Colon (tissue), 2 donors: Measurements from ENCODE around the gene ACOXL.
"Not testable (repeated sequence)": the region's sequence is repeated elsewhere in the genome, so short reads cannot be mapped to it uniquely, and the experiment has no call there.

Experiments
- FAIRE-seq: peaks from 2 replicates; lab custom pipeline; 2012; peaks lifted over from hg19 to GRCh38; lab: Jason Lieb, UNC
- donor health status: control.
- donor health status: control.

The ACOXL gene

DNA sequence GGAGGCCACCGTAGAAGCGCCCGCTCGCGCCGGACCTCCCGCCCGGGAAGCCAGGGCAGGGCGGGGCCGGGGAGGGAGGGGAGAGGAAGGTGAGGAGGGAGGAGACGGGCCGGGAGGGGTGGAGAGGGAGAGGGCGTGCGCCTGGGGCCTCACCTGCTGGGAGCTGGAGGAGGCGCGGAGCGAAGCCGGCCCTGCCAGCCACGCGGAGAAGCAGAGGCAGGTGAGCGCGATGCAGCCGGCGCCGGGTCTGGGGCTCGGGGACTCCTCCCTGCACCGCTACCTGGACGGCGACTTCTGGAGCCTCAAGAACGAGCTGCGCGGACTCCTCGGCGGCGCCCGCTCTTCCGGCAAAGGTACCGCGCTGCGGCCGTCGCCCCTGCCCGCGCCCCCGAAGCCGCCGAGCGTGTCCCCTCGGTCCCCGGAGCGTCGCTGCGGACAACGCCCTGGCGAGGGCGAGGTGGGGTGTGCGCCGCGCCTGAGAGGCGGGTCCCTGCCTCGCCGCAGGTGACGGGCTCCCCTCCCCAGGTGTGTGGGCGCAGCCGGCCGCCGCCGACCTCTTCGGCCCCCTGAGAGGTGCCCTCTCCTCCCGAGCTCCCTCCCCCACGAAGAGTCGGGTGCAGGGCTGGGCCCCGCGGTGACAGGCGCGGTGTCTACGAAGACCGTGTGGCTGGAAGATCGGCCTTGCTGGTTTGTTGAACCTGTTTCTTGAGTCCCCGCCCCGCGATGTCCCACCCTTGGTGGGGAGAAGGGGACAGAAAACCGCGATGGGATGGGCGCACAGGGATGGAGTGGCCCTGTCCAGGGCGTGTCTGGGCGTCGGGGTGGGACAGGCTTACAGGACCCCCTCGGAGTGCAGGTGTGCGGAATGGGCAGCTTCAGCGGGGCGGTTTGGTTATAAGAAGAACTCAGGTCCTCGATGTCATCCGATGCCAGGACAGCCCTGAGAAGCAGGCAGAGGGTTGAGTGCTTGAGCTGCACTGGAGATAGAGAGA, at the start of gene ACOXL:
Gene ACOXL, plus strand, starts transcription at position 152 of the 992 bp plus-strand sequence. CDS start 35,817 bp downstream, outside the sequence.
- FAIRE-seq: no peak

DNA sequence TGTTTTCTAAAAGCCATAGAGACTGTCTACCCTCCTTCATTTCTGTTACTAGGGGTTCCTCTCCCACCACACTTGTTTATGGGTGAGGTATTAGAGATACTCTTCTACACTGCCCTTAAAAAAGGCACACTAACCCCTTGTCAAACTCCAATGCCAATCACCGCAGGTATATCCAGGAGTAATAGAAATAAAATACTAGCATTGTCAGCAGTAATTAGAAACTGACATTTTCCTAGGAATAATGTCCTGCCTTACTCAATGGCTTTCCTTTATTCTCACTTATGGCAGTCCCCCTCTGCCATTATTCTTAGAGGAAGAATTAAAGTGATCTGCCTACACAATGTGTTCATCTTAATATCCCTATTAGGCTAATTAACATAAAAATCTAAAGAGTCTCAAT, 49.5 kb upstream of the ACOXL start:
- FAIRE-seq: no peak

DNA sequence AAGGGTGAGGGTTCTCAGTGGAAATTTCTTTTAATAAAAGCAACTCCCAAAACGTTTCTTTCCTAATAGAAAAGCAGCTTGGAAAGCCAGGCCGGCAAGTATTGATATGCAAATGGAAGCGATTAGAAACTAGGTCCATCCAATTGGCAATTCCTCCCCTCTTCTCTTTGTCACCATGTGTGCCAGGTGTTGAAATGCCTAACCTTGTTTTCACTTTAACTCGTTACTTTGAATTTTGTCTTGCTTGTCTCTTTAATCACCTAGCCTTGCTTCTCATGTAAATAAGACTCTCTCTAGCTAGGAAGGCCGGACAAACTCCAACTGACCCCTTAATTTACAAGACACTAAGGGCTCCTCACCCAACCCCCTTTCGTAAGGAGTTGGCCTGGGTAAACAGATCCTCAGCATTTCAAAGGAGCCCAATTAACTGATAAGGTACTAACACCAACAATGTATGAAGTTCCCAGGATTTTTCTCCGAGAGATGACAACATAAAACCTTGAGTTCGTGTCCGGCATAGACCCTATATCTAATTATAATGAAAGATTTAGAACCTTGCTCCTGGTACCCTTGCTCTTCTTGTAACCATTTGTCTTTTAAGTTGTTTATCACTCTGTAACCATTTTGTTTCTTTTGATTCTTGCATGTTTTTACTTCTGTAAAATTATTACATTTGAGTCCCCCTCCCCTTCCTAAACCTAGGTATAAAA, 44.4 kb upstream of the ACOXL start:
- not testable (repeated sequence) for FAIRE-seq

DNA sequence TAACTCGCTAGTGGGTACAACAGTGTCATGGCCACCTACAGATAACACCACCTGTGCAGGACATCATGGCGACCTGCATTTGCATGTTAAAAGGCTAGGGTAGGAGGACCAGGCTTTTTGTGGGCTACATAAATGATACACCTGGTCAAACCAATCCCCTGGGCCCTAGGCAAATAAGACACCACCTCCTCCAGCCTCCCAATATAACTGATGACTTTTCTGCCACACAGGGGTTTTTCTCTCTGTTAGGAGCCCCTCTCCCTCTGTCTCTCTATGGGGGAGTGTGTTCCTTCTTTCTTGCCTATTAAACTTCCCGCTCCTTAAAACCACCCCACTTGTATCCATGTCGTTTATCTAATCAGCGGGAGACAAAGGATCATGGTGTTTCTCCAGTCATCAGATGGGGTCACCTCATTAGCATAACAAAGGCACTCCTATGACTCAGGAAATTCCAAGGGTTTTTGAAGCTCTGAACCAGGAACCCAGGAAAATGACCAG, 43.7 kb upstream of the ACOXL start:
- FAIRE-seq: no peak

DNA sequence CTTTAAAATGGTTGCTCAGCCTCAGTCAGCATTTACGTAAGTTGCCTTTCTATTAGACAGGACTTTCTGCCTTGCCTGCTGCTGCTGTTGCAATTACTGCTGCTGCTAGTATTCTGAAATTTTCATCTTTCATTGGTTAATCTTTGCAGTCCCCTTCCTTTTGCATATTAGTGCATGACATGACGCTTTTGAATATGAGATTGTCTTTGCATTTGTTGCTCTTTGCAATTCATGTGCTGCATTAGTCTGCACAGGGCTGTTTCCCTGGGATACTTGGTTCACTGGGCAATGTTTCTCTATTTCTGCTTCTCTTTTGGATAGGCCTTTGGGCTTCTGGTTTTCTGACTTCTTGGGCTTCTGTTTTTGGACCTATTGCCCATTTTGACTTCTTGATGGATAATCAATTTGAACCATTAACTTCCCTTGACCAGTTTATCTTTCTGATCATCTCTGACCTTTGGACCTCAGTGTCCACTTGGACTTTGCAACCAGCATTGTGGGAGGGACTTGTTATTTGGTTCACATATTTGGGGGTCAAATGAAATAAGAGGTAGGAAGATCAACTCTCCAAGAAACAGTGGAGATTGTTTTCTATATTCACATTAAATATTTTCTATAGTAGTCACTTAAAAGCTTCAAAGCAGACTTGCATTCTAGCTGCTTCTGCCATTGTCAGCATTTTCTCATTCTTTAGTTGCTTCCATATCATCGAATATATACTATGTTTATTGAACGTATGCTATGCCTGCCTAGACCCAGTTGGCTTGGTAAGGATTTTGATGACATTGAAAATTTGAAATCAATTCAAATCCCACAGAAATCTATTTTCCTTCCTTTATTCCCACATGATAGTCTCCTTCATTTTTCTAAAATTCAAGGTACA, 42.0 kb upstream of the ACOXL start:
- no peak for FAIRE-seq

DNA sequence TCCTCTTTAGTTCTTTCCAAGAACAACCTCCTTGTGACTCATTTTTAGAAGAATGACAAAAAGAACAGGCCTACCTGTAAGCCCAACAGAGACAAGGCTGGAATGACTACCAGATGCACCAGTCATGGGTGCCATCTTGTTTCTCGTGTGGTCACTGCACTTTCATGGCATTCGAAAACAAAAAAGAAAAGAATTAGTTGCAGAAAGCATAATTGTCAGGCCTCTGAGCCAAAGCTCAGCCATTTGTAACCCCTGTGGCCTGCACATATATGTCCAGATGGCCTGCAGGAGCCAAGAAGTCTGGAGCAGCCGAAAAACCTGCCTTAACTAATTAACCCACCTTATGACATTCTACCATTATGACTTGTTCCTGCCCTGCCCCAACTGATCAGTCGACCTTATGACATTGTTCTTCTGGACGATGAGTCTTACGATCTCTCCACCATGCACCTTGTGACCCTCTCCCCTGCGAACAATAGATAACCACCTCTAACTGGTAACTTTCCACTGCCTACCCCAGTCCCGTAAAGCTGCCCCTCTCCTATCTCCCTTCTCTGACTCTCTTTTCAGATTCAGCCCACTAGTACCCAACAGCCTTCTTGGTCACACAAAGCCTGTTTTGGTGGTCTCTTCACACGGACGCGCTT, 40.6 kb upstream of the ACOXL start:
- FAIRE-seq: no peak

DNA sequence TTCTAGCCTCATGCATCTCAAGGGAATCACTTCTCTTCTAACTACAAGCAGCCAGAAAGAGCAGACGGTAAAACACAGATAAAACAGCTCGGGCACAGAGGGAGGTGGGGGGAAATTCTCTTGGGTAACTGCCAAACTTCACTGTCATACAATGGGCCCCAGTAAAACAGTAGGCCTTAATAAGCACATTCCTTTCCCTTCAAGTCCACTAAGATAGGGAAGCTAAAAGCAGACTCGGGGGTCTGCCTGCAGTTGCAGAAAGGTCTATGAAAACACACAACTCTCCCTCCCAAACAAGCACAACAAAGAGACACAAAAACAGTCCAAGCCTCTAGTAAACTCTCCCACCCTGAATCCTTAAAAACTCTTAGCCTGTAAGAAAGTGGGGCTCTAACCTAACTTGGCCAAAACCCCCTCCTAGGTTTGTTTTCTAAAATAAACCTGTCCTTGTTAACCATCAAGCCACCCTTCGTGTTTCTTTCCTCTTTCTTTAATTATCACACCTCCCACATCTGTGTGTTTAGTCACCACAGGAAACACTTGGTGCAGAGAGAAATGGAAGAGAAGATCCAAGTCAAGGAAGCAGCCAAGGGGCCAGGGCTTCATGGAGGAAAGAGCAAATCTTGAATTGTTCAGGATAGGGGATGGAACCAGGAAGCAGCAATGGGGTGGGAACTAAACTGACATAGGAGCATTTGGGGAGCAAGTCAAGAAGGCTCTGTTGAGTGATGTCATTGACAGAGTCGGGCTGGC, 37.1 kb upstream of the ACOXL start:
- not testable (repeated sequence) for FAIRE-seq

DNA sequence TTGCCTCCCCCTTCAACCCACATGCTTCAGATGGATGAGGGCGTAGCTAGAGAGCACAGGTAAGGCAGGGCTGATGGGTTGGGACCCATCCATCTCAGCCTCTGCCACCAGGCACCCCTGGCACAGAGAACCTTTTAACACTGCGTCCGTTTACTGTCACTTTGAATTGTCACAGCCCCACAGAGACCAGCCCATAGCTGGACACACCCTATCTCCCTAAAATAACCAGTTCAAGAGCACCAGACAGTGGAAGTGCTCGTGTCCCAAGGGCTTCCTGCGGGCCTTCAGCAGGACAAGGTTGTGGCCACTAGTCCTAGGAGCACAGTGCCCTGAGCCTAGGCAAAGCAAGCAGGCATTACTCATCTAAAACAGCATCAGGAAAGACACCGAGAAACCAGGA, 34.1 kb upstream of the ACOXL start:
- not testable (repeated sequence) for FAIRE-seq

DNA sequence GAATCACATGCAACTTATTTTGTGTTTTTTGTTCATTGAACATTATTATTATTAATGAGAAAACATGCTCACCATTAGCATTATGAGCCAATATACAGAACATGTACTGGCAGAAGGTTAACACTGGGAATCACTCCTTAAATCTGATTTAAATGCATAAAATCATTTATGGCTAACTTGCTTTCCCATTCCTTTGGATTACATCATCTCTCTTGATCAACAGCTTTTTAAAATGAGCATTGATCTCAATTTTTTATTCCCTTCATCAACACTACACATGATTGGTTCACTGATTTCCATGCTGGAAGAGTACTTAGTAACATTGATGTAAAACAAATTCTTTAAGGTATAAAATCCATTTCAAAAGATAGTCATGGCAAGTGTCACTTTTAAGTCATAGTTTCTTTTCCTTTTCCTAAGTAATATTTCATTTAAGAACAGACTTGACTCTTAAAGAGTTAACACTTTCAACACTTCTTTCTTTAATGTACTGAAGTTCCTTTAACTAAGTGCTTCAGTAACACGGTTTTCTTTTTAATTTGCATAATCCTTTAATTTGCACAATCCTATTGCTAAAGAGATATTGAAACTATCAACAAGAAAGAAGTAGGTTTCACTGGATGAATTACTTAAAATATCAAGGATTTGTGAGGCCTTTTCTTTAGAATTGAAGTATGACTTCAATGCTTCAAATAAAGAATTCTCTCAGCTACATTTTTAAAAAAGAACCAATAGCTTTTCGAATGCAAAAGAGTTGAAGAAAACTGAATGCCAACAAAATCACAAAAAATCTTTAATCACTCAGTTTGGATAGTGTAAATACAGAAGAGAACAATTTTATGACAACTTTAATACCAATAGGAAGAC, 29.6 kb upstream of the ACOXL start:
- FAIRE-seq: no peak

DNA sequence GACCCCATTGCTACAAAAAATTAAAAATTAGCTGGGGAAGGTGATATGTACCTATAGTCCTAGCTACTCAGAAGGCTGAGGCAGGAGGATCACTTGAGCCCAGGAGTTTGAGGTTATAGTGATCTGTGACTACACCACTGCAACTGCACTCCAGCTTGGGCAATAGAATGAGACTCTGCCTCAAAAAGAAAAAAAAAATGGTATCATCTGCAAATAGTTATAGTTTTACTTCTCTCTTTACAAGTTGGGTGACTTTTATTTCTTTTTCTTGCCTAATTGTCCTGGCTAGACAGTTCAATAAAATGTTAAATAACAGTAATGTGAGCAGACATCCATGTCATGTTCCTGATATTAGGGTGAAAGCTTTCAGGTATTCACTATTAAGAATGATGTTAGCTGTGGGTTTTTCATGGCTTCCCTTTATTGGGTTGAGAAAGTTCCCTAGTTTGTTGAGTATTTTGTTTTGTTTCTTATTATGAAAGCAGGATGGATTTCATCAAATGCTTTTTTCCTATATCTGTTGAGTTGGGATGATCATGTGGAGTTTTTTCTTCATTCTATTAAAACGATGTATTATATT, 24.9 kb upstream of the ACOXL start:
- no peak for FAIRE-seq

DNA sequence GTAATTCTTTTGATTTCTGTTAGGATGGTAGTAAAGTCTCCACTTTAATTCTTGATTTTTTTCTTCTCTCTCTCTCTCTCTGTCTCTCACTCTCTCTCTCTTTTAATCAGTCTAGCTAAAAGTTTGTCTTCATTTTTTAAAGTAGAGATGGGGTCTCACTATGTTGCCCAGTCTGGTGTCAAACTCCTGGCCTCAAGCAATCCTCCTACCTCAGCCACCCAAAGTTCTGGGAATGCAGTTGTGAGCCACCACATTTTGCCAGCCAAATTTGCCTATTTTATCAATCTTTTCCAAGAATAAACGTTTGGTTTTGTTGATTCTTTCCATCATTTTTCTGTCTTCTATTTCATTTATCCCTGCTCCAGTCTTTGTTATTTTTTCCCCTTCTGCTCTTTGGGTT, 23.9 kb upstream of the ACOXL start:
- no peak for FAIRE-seq

DNA sequence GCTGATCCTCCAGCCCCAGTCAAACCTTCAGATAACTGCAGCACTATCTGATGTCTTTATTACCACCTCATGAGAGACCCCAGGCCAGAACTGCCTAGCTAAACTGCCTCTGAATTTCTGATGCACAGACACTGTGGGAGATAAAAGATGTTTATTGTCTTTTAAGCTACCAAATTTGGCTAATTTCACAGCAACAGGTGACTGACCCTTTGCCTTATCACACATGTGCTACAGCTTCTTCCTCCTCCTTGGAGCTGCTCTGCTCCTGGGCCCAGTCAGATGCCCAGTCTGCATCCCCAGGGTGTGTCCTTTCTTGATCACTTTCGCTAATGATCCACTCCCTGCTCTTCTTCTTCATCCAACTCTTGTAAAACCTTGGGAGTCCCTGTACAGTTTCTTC, 19.6 kb upstream of the ACOXL start:
- FAIRE-seq: no peak

DNA sequence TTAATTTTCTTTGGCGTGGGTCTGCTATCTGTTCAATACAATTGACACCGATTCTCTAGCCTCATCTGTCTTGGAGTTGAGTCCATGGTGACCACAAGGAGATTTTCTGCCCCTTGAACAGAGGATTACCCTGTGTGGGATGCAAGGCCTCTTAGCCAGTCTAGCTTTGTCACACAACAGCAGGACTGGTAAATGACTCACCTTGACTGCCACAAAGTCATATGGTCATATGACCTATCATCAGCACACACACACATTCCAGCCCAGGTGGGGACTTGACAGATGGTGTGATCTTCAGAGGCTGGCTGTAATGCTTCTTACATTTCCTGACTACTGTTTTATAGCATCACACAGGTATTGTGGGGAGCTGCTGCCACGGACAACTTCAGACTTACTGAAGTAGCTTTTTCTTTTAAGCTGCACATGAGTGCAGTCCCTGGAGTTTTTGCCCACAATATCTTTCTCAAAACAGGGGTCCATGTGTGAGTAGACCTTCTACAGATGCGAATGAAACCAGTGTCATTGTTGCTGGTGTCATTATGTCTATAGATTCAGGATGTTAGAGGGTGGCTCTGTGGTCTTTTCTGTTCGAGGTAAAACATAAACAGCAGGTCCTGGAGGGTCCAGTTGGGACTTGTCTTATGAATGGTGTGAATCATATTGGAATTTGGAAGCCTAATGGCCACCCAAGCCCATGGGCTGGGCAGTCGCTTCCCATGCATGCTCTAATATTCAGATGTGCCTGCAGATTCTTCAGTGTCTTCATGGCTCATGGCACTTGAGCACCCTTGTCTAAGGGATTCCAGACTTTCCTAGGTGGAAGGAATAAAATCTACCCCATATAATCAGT, 18.6 kb upstream of the ACOXL start:
- FAIRE-seq: no peak

DNA sequence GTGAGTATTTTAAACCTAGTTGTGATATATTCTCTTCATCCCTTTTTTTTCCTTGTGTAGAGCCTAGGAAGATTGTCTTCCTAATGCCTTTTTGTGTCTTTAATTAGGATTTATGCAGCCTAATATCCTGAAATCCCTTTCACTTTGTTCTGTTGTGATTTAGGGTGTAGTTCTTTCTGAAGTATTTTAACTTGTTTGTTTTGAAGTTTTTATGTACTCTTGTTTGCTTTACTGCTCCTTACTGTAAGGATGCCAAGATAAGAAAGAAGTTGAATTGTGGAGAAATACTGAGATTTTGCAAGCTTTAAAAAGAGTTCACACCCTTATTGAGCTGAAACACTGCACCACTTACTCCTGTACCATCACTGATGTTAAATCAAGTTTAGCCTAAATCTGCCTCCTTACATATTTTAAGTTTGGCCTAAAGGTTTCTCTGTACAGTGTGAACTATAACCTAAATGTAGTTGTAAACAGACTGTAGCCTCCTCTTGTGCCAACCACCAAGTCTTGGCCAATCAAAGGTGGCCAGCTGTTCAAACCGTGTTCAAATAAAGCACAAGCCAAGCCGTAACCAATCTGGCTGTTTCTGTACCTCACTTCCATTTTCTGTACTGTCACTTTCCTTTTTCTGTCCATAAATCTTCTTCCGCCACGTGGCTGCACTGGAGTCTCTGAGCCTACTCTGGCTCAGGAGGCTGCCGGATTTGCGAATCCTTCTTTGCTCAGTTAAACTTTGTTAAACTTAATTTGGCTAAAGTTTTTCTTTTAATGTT, 17.7 kb upstream of the ACOXL start:
- FAIRE-seq: no peak

DNA sequence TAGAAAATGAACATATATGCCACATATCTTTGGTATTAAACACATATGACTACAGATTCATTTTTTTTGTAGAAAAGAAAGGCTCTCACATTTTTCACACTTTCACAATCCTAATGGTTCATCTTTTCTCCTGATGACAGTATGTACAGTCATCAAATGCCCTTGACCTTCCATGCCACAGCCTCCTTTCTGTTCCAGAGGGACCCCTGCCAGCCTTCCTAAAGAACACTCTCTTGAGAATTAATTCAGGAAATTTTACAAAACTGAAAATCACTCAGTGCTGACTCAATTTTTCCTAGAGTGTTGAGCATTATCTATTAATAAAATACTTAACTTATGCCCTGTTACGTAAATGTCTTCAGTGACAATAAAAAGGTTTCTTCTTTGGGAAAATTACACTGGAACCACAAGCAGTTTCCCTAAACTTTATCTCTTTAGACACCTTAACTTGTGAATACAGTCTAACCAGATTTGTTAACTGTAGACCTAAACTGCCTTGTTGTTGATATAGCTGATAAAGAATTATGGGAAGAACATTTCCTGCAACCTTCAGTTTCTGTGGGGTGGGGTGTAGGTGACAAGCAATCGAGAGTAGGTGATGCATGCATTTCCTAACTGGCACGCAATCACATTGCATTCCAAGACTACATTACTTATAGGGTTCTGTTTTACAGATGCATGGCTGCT, 15.3 kb upstream of the ACOXL start:
- no peak for FAIRE-seq

DNA sequence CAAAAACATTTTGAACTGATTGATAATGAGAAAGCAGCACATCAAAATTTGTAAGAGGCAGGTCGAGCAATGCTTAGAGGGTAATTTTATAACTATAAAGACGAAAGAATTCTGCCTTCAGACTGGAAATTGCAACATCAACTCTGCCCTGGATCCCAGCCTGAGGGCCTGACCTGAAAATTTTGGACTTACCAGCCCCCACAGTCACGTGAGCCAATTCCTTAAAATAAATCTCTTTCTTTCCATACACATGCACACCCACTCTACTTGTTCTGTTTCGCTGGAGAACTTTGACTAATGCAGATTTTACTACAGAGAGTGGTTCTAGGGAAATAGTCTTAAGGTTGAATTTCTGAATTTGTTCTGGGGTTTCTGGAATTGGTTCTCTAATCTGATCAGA, 14.6 kb upstream of the ACOXL start:
- FAIRE-seq: no peak

DNA sequence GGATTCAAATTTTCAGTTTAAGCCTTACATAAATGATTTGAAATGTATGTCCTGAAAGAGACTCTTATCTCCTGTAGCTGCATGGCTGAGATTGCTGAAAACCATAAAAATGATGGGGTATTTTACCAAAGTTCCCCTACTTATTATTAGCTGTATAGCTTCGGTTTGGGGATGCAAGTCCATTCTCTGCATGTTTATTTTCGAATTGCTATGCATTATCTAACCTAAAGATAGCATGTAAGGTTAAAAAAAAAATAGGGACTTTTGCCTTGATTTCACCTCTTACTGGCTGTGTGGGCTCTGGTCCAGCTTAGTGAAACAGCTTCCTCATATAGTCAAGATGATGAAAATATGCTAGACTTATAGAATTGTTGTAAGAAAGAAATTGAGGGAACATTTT, 14.0 kb upstream of the ACOXL start:
- no peak for FAIRE-seq
